GM21423 (cell line): ENCODE results near the gene ADAMTS15.

Experiments
- ATAC-seq: cut with Tn5 transposase; IDR thresholded peaks from one replicate; pipeline ENCODE4 v1.9.1; 2021; ENCODE audit warnings: mild to moderate bottlenecking, moderate library complexity; ENCODE audit not compliant: unreplicated experiment

ADAMTS15 gene

DNA sequence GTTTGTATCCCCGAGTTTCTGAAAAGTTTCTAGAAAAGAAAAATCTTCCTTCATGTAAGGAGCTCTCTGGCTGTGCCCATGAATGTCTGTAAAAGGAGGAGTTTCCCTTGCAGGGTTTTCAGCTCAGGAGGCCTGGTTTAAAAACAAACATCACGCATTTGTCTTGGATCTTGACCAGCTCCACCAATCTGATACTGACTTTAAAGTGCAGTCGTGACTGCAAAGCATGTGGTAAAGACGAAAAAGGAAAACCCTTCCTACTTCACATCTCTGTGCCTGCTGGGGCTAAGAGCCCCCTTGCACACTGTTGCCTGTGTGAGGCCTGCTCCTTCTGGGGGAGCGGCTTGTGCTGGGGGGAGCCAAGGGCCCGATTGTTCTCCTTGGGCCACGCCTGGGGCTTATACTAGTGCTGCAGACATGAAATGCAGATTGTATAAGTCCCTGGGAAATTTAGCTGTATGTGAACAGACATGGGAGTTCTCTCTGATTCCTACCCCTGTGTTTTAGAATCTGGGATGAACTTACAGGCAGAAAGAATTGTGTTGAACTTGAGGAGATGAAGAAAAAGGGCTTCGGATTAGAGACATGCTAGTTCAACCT is 62.1 kb downstream of the ADAMTS15 start:
- no peak for ATAC-seq

DNA sequence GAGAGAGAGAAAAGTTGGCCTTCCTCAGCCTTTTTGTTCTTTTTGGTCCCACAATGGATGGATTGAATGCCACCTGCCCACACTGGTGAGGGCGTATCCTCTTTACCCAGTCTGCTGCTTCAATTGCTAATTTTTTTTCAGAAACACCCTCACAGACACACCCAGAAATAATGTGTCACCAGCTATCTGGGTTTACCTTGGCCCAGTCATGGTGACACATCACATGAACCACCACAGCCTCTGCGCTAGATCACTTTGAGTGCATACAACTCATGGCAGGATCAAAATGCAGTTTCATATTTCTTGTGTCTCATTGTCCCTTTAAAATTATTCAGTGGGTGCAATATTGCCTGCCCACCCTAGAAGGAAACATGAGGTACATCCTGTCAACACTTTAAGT is 63.3 kb downstream of the ADAMTS15 start:
- no peak for ATAC-seq

DNA sequence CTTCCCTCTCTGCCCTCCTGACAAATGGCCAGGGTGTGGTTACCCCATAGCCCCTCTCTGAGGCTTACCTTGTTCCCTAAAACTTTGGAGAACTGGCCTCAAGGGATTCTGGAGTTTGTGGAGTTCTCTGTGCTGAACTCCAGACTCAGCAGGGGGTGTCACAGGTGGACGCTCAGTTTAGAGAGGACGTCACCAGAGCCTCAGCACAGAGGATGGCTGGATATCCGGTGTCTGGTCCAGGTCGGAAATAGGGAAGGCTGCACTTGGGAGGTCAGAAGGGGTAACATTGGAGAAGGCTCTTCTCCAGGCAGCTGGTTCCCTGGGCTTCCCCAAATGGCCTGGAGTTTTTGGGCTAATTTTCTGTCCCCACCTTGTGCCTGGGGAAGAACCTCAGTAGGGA is 64.2 kb downstream of the ADAMTS15 start:
- ATAC-seq = no peak

DNA sequence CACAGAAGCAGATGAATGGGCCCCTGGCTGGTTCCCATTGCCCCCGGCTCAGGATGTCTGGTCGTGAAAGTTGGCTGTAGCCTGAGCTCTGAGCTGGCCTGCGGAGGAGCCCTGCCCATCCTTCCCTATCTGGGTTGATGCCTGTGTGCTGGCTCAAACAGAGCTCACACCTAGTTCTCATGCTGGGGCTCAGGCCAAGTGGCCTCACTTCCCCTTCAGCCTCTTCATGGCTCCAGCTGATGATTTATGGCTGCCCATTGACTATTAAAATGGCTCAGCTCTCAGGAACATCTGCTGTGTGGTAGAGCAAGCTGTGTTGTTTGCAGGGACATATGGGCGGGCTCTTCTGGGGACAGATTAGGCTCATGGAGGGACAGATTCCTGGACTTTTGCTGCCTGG is 64.7 kb downstream of the ADAMTS15 start:
- ATAC-seq = no peak

DNA sequence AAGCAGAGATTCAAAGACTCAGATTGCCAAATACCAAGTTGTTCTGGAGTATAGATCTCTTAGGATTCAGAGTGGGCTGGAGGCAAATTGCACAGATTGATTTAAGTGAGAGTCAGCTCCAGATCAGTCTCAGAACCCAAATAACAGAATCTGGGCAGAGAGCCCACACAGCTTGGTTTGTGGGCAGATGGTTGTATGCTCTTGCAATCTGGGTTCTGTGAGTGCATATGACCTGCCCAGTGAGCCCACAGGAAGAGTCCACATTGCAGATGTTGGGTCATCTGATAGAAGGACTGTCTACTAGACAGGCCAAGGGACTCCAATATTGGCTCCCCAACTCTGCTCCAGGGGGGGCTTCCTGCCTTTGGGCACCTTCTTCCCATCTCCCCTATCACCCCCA is 65.9 kb downstream of the ADAMTS15 start:
- no peak for ATAC-seq

DNA sequence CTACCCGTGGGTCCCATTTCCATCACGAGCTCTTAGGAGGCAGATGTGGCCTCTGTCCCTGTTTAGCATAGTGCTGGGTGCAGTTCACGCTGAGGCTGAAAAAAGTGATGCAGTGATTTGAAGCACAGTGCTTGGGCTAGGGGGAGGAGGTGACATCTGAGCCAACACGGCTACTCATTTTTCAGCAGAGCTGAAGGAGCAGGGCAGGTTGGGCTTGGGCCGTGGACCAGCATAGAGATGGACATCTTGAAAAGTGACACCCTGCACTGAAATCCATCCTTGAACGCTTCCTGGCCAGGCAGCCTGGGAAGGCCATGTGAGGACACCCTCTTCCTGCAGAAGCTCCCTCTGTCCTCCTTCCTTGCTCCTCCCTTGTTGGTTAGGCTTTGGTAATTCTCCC is 66.4 kb downstream of the ADAMTS15 start:
- no peak for ATAC-seq

DNA sequence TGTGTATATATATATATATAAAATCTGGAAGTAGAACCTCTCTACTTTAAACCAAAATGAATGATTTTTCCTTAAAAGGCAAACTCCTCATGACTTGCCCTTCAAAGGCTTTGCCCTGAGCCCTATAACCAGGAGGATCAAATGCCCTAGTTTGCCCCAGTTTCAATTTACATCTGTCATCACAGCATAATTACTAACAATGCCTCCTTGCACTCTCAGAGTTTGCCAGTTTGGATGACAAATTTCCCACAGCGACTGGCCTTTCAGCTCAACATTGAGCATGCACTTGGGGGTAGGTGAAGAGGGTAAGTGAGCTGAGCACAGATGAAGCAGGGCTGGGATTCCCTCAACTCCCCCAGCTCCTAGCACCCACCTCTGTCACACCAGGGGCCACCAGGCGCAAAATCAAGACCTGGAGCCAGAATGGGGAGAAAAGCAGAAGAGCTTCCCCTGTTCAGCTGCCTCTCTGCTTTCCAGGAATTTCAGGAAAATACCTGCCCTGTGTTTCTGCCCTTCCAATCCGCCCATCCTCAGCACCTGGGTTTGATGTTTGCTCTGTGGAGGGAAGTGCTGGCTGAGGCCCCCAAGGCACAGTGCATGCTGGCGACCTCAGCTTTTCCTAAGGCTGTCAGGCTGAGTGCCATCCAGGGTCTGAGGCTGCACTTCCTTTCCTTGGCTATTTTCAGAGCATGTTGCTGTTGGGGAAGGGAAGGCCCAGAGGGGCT is 67.5 kb downstream of the ADAMTS15 start:
- no peak for ATAC-seq

DNA sequence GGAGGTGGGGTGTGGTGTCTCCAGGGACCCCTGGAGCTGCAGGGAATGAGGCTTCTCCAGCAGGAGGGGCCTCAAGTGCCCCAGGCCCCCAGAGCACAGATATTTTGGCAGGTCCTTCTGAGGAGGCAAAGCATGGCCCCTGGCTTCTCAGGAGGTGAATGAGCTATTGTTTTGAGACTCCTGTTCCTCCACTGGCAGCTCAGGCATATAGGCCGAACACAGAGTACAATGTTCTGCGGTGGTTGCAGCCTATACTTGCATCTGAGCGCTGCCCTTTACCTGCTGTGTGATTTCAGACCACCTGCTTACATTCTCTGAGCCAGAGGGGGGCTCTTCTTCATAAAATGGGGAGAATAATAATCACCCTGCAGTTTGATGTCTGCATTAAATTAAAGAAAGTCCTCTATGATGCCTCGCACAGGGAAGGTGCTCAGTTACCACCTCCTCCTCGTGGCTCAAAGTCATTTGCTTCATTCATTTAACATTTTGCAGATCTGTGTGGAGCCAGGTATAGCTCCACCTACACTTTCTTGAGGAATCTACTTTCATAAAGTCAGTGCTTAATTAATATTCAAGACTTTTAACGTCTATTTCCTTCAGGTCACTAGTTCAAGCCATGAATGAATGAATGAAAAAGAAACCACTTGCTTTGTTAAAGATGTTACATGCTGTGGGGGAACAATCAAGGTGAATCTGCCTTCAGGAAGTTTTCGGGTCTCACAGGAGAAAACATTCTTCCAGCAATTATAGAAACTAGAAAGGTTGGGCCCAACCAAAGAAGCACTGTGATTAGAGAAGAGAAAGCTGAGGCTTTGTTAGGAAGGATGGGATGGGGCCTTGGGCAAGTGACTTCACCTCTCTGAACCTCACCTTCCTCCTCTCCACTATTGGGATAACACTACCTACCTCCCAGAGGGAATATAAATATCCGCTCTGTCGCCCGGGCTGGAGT is 68.4 kb downstream of the ADAMTS15 start:
- no peak for ATAC-seq

DNA sequence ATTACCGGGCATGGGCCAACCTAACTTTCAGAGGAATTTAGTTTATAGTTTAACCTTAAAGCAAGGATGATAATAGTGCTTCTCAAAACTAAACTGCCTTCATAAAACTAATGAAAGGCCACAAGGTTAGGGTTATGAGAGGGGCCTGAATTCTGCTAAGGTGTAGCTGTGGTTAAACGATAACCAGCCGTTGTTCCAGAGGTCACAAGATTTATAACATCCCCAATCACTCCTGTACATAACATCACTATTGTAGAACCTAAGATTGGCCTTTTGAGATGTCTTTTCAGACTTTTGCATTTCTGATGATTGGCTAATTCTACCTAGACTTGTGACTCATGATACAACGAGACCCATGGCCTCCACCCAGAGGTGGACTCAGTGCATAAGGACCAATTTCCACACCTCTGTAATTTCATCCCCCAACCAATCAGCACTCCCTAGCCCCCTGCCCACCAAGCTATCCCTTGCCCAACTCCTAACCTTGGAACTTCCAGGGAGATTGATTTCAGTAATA is 69.8 kb downstream of the ADAMTS15 start:
- ATAC-seq = no peak

DNA sequence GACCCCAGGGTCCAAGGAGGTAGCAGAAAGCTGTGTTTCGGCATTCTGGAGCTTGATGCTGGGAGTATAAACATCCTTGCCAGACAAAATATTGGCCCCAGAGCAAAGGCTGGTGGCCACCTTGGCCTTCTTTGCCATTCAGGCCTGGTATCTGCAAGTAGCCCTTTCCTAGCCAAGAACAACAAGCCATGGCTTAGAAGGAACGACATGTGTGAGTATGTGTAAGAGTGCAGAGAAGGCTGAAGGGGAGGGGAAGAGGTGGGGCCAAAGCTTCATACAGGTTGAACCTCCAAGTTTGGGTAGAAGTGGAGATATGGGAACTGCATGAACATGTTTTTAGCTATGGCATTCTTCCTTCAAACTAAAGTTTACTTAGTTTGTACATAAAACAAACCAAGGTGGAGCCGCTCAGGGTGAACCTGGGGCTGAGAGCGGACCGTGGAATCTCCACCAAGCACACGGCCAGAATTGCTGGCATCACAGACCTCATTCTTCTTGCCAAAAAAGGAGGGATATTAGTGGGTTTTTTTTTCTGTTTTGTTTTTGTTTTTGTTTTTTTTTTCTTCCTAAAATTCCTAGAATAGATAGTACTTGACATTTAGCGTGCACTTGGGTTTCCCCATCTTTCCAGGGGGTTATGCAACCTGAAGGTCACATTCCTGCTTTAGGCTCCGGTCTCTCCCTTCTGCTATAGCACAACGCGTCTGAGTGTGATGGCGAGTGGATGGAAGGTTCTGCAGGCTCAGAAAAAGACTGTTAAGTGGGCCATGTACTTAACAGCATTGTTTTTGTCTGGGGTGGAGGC is 70.9 kb downstream of the ADAMTS15 start:
- ATAC-seq = no peak

DNA sequence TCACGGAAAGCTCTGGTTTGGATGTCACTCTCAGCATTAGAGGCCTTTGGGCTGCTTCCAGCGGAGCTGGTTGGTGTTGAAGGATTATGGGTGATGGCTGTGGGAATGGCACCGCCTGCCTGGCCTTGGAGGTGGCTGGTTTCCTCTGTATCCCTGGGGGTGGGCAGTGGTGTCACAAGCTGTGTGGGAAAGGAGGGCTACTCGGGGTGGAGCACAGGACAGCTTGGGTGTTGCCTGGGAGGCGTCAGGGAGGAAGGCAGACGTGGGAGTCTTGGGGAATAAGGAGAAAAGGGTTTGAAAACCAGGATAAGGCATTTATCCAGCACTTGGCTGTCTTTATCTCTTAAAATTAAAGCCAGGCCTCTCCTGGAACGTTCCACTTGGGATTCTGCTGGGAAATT is 71.8 kb downstream of the ADAMTS15 start:
- no peak for ATAC-seq

DNA sequence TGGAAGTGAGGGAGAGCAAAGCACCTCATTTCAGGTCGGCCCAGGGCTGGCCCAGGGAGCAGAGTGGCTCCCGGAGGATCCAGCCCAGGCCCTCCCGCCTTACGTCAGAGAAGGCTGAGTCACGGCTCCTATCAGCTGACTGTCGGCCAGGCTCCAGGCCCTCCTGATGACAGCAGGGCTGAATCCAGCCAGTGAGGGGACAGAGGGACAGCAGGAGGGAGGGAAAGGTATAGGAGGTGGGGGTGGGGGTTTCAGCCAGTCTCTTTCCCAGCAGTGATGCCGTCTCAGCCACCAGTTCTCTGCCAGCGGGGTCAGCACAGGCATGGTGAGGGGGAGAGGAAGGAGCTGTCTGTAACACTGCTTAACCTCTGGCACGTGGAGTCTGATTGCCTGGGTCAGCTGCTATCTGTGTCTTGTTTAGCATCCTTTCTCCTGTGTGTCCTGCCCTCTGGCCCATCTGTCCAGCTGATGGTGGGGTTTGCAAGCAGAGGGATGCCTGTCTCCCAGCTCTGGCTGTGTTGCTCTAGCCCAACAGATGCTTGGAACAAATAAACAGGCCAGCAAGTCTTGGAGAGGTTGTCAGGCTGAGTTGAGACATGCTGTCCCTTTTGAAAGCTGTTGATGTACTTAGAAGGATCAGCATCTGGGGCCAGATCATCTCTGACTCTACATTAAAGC is 74.0 kb downstream of the ADAMTS15 start:
- ATAC-seq = no peak

DNA sequence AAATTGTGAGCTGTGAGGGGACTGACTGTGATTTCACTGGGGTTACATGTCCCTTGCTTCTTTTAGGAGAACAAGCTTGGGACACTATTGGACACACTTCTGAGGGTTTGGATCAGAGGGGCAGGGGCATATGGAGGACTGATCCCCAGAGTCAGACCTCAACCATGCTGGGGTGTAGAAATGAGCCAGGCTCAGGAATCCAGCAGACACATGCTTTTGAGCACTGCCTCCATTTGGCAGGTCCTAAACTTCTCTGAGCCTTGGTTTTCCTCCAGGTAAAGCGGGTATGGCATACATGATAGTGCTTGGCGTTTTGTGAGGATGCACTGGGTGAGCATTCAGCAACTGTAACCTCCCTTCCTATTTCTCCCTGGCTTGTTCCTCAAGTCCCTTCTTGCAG is 74.7 kb downstream of the ADAMTS15 start:
- no peak for ATAC-seq

DNA sequence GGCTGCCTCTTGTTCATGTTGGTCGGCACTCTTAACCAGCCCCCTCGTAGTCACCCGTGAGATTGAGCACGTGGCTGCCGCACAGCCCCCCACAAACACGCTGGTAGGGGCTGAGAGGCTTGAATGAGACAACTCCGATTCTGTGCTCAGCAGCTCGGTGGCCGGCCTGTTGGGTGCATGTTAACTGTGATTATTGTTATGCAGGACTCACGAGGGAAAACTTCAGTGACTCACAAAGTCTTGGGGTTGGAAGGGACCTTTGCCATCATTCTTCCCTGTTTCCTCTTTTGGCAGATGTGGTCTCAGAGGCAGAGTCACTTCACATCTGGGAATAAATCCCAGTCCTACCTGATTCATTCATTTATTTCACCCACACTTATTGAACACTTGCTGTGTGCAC is 75.2 kb downstream of the ADAMTS15 start:
- ATAC-seq = no peak

DNA sequence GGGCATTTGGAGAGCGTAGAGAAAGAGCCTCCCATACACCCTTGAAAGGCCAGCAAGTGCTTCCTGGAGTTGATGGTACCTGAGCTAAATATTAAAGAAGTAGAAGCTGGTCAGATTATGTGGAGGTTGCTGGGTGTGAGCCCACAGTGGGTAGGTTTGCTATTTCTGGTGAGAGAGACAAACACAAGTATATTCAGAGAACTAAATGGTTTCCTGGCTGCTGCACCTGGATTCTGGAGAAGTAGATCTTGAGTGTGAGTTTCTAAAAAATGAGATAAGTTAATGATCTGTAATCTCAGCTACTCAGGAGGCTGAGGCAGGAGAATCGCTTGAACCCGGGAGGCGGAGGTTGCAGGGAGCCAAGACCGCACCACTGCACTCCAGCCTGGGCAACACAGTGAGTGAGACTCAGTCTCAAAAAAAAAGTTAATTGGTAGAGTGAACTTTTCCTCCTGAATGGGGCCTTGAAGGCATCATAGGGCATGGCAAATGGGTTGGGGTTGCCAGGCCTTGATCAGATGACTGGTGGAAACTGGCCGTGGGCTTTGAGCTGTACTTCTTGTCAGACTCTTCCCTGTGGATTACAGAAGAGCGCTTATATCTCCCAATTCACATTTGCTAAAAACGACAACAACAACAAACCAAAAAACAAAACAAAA is 75.8 kb downstream of the ADAMTS15 start:
- no peak for ATAC-seq

DNA sequence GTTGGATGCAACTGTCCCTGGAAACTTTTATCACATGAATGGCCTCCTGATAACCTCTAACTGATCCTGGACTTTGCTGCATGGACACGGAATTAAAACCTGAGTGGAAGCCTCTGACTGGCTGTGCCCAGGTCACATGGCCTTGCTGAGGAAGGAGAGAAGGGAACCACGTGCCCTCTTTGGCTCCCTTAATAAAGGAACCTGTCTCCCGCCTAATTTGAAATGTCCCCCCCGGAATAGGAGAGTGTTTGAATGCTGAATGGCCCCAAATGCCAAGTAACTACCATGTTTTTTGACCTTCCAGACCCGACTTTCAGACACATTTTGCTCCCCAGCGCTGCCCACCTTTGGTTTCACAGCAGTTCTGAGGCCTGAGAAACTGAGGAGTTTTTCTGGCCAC is 76.9 kb downstream of the ADAMTS15 start:
- ATAC-seq = no peak
